Right lung (tissue), 5 donors: ENCODE measurements around the gene CASP1. TPM values are rescaled to one million over a fixed set of nuclear protein-coding genes. Genes with fewer than 3 reads are reported as not detected.

Experiments
- DNase-seq, 2 donors: peaks; one replicate each; pipeline ENCODE4 v3.0.0-alpha.2; 2013
- polyA plus RNA-seq, 5 donors: library from polyadenylated mRNA; unstranded; fragments of 120-200 nt; gene quantifications; one replicate each; pipeline versions ENCODE4 v1.2.1 to v1.2.3, GENCODE V29; 2013; ENCODE audit warnings: inconsistent platforms in 1 of 5, low replicate concordance in 1 of 5; ENCODE audit not compliant: insufficient read length in 5 of 5, insufficient read depth in 1 of 5

CASP1 gene
- polyA plus RNA-seq, 5 donors: 23.3 to 34.6 (median 28.5) TPM

GRCh38 chr11:104995001-104995408, 39.9 kb downstream of the CASP1 start:
- DNase-seq: no peak

DNA sequence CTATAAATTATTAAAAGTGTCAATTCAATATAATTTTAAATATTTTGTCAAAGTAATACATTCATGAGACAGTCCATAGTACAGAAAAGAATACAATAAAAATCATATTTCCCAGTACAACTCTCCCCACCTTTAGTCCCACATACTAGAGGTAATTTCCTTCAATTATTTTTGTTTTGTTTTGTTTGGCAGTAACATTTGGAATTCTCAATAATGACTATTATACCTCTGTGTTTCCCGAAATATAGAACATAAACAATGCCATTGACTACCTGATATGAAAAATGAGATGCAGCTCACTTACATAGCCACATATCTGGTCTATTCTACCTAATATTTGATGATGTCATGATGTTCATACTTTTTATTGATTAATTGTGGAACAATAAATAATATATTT, 42.2 kb downstream of the CASP1 start:
- DNase-seq: no peak

DNA sequence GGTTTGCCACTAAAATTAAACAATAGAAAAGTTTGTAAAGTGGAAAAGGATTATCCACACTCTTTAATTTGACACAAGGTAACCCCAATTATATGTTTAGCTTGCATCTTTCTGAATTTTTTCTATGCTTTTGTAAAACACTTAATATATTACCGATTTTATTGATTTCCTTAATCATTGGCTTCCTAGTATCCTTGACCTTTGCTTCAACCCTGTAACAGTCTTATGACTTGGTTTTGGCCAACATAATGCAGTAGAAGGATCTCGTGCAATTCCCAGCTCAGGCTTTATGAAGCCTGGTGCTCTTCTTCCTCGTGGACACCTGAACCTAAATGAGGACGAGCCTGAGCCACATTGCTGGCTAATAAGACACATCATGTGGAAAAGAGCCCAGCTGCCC, 43.0 kb downstream of the CASP1 start:
- no peak for DNase-seq

- no peak for DNase-seq
Observed at GRCh38 chr11:104984808-104985207, 50.1 kb downstream of the CASP1 start.

DNA sequence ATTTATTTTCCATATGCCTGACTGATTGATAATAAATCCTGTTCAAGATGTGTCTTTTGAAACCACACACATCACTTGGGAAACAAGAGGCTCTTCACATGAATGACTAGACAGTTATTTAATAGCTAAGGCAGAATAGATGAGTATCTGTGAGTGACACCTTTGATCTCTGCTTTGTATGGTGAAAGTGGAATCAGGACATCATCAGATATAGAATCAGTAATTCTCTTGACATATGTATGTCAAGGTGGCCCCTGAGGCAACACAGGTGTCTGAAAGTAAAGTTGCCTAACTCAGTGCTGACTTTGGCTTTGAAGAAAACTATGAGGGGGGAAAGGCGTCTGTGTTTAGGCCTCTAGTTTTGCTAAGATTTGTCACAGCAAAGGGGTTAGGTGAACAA, 55.1 kb downstream of the CASP1 start:
- DNase-seq: no peak

Other genes starting within 250 kb of the CASP1 start
- gene CASP12, start 136.7 kb downstream of the CASP1 start, polyA plus RNA-seq: 1 to 10 TPM in 2 of 5 donors, under 1 TPM in 3; 0.89 to 1.9 (median 0.99) TPM
- gene CASP4, start 66.6 kb downstream of the CASP1 start, polyA plus RNA-seq: 100 to 1,000 TPM in 1 of 5 donors, 10 to 100 TPM in 4; 69.5 to 103 (median 73.9) TPM
- under 1 TPM; 0.21 to 0.44 (median 0.36) TPM for gene CASP5, start 12.0 kb downstream of the CASP1 start, polyA plus RNA-seq
- gene CARD16, start 10.2 kb upstream of the CASP1 start, polyA plus RNA-seq: 10 to 100 TPM; 18.6 to 31.2 (median 22.8) TPM
- under 1 TPM in 1 of 5 donors, not detected in 4; 0.30 TPM for gene CARD18, start 104.6 kb upstream of the CASP1 start, polyA plus RNA-seq